Measurements from ENCODE around the gene UBFD1.

- TF ChIP-seq CTCF (IDR thresholded peaks at IDR 0.05): no peak
- TF ChIP-seq POLR2A (IDR thresholded peaks at IDR 0.05): no peak
These were observed 28.8 kb upstream of the UBFD1 start for GRCh38 chr16:23528644-23529310.
